MM.1S (cell line): ENCODE results near the gene COPG1.

Source experiments
- DNase-seq: peaks from one replicate; pipeline ENCODE4 v3.0.0-alpha.2; 2015
- H2AFZ ChIP-seq: fragments of 300-600 bp; sonication (generic); 2 replicates; pipeline ENCODE4 v1.6.0; 2016; ENCODE audit warnings: antibody characterized with exemption, low read length
- H3F3A ChIP-seq: fragments of 300-600 bp; sonication (generic); 2 replicates; pipeline ENCODE4 v1.6.1; 2016; ENCODE audit warnings: mild to moderate bottlenecking, antibody characterized with exemption, low read length, moderate library complexity, mixed read lengths; ENCODE audit not compliant: insufficient read depth
- H3K27ac ChIP-seq: fragments of 300-600 bp; sonication (generic); 2 replicates; pipeline ENCODE4 v1.5.1; 2016; ENCODE audit warnings: mild to moderate bottlenecking, low read length
- H3K27me3 ChIP-seq: fragments of 300-600 bp; sonication (generic); replicated peaks from 2 replicates; pipeline ENCODE4 v1.6.0; 2016; ENCODE audit warnings: low read length; ENCODE audit not compliant: insufficient read depth
- H3K36me3 ChIP-seq: fragments of 300-600 bp; sonication (generic); replicated peaks from 2 replicates; pipeline ENCODE4 v1.6.1; 2016; ENCODE audit warnings: mild to moderate bottlenecking, low read length, mixed read lengths; ENCODE audit not compliant: insufficient read depth
- H3K4me1 ChIP-seq: fragments of 300-600 bp; sonication (generic); 2 replicates; pipeline ENCODE4 v1.6.1; 2016; ENCODE audit warnings: low read length, mixed read lengths
- H3K4me2 ChIP-seq: fragments of 300-600 bp; sonication (generic); 2 replicates; pipeline ENCODE4 v1.6.0; 2016; ENCODE audit warnings: low read depth, low read length
- H3K4me3 ChIP-seq: fragments of 300-600 bp; sonication (generic); 2 replicates; pipeline ENCODE4 v1.5.1; 2016; ENCODE audit warnings: low read length, mixed read lengths
- H3K79me2 ChIP-seq: fragments of 300-600 bp; sonication (generic); 2 replicates; pipeline ENCODE4 v1.6.1; 2016; ENCODE audit warnings: mixed run types, low read length, mixed read lengths
- H3K9ac ChIP-seq: fragments of 300-600 bp; sonication (generic); 2 replicates; pipeline ENCODE4 v1.6.1; 2016; ENCODE audit warnings: low read length, mixed read lengths
- H3K9me2 ChIP-seq: fragments of 300-600 bp; sonication (generic); replicated peaks from 2 replicates; pipeline ENCODE4 v1.6.1; 2016; ENCODE audit warnings: mild to moderate bottlenecking, low read length, mixed read lengths; ENCODE audit not compliant: insufficient read depth
- H3K9me3 ChIP-seq: fragments of 300-600 bp; sonication (generic); replicated peaks from 2 replicates; pipeline ENCODE4 v1.6.1; 2016; ENCODE audit warnings: mild to moderate bottlenecking, low read length, mixed read lengths; ENCODE audit not compliant: insufficient read depth
- H4K20me1 ChIP-seq: fragments of 300-600 bp; sonication (generic); 2 replicates; pipeline ENCODE4 v1.6.1; 2016; ENCODE audit warnings: mild to moderate bottlenecking, low read length, moderate library complexity, mixed read lengths; ENCODE audit not compliant: insufficient read depth
- CTCF ChIP-seq: fragments of 300-600 bp; sonication (generic); IDR thresholded peaks from 2 replicates; pipeline ENCODE4 v1.5.1; 2016; ENCODE audit warnings: antibody characterized with exemption, low read length, mixed read lengths
- EZH2 ChIP-seq: fragments of 300-600 bp; sonication (generic); optimal IDR thresholded peaks from 2 replicates; pipeline ENCODE3; 2017; ENCODE audit warnings: low read depth, mild to moderate bottlenecking, antibody characterized with exemption, low read length, mixed read lengths
- EZH2phosphoT487 ChIP-seq: fragments of 300-600 bp; sonication (generic); IDR thresholded peaks from 2 replicates; pipeline ENCODE4 v1.6.1; 2018; ENCODE audit warnings: antibody characterized with exemption, low read length

Gene COPG1

DNA sequence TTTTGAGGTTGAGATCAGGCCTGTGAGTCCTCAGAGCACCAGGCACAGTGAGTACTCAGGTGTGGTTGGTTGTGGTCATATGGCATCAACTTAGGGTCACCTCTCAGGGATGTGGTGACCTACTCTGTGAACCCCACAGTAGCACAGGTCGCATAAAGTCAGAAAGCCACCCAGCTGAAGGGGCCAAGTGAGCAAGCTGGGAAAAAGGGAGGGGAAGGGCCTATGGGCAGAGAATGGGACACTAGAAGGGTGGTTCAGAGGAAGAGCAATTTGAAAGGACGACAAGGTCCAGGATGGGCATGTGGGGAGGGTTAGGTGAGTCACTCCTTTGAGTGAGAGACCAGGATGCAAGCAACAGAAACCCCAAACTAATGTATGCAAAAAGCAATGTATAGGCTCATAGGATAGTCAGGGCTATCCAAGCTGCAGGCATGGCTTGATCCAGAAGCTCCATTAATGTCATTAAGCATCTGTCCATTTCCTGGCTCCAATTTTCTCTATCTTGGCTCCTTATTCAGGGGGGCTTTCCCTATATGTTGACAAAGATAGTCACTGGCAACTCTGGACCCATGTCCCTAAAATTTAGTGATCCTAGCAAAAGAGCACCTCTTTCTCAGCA, 62.7 kb downstream of the COPG1 start:
- no peaks in the 10 kb centered on the region for H3K36me3 ChIP-seq
- H3K79me2 ChIP-seq = peaks cover 27% of the 10 kb centered on the region
- no peaks in the 10 kb centered on the region for H3K9me3 ChIP-seq
- no peak overlapping the region for H3K4me2 ChIP-seq
- no peak overlapping the region for H2AFZ ChIP-seq
- H3K9ac ChIP-seq = peak overlapping the region; percentile 75; the same call in 1 of the 2 replicates
- no peaks in the 10 kb centered on the region for H4K20me1 ChIP-seq
- peak; percentile 38 for DNase-seq
- no peak overlapping the region for H3K4me3 ChIP-seq
- TF ChIP-seq CTCF (no peak), EZH2 (no peak), EZH2phosphoT487 (no peak)
- H3K27me3 ChIP-seq = no peaks in the 10 kb centered on the region
- H3K27ac ChIP-seq = peak overlapping the region; percentile 99
- no peaks in the 10 kb centered on the region for H3K9me2 ChIP-seq
- H3F3A ChIP-seq = peaks cover 80% of the 10 kb centered on the region
- peaks cover 66% of the 10 kb centered on the region for H3K4me1 ChIP-seq

- peak; percentile 7 for DNase-seq
- Histone ChIP-seq H3K4me3 (no peak overlapping the region), H3K4me1 (peaks cover 70% of the 10 kb centered on the region), H3K36me3 (no peaks in the 10 kb centered on the region), H3K9me2 (no peaks in the 10 kb centered on the region), H3K27ac (peak overlapping the region; percentile 99), H3K9me3 (no peaks in the 10 kb centered on the region), H4K20me1 (no peaks in the 10 kb centered on the region), H3K4me2 (no peak overlapping the region), H3F3A (peaks cover 82% of the 10 kb centered on the region), H2AFZ (no peak overlapping the region), H3K79me2 (peaks cover 33% of the 10 kb centered on the region), H3K9ac (peak overlapping the region; percentile 99; the same call in 1 of the 2 replicates), H3K27me3 (no peaks in the 10 kb centered on the region)
- TF ChIP-seq EZH2 = no peak
- no peak for TF ChIP-seq CTCF
- TF ChIP-seq EZH2phosphoT487 = no peak
Observed at GRCh38 chr3:129312671-129313414, 63.4 kb downstream of the COPG1 start.

DNA sequence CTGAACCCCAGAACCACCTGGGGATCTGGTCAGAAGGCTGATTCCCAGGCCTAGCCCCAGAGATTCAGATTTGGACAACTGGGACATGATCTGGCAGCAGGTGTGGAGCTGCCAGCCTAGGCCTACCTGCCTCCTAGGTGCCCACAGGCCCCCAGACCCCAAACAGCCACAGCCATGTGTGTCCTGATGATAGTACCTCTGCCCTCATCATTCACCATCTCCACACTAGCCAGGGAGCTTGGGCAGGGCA, 63.9 kb downstream of the COPG1 start:
- Histone ChIP-seq H3K36me3 (no peaks in the 10 kb centered on the region), H3K4me1 (peaks cover 71% of the 10 kb centered on the region), H3K27ac (peak overlapping the region; percentile 99), H3K4me2 (peak overlapping the region; percentile 8; the same call in 1 of the 2 replicates), H3K9me3 (no peaks in the 10 kb centered on the region), H2AFZ (no peak overlapping the region), H3K9me2 (no peaks in the 10 kb centered on the region), H4K20me1 (no peaks in the 10 kb centered on the region), H3K4me3 (no peak overlapping the region), H3K27me3 (no peaks in the 10 kb centered on the region), H3K79me2 (peaks cover 35% of the 10 kb centered on the region), H3K9ac (peak overlapping the region; percentile 99; the same call in 1 of the 2 replicates), H3F3A (peaks cover 83% of the 10 kb centered on the region)
- no peak for TF ChIP-seq EZH2phosphoT487
- TF ChIP-seq EZH2 = no peak
- no peak for TF ChIP-seq CTCF
- peak; percentile 53 for DNase-seq
